ENCODE data around the gene PPP3CA.
A peak's percentile ranks its signal among the peaks of the same experiment; 100 is the strongest.

Gene PPP3CA

GRCh38 chr4:101081695-101082369, 265.5 kb downstream of the PPP3CA start:
- DNase-seq, result peak in 1 of 2 experiments; percentile 4

- DNase-seq, result no peak
Observed at GRCh38 chr4:101081166-101081565, 266.2 kb downstream of the PPP3CA start.

DNA sequence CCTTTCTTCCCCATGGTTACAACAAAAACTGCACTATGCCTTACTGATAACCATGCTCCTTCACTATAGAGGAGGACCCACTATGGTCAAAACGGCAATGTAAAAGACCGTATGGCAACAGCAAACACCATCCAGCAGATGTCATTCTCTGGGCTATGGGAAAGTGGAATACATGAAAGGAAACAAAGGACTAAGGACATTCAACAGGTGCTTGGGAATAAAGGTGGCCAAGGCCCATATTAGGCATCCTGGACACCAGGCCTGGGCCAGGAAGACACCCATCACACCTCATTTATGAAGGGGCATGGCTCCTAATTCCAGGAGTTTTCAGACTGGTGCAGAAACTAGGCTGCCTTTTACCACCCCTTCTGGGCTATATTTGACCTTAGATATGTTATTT, 268.4 kb downstream of the PPP3CA start:
- DNase-seq, result no peak

- no peak for DNase-seq
Observed at GRCh38 chr4:101076032-101076431, 271.3 kb downstream of the PPP3CA start.

DNA sequence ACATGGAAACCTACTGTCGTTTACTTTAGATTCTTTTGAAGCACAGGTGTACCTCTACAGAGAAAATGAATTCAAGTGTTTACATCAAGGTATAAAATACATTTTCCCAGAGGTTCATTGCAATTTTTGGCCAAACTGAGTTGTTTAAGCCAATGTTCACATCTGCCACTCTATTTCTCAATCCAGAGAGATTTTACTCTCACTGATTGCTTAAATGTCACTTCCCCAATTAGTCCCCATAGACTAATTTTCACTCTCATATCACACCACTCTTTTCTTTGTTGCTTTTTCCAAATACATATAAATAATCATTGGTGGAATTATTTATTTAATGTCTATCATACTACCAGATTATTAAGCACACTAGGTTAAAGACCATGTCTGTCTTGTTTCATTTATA, 271.8 kb downstream of the PPP3CA start:
- no peak for DNase-seq

GRCh38 chr4:101074326-101074725, 273.0 kb downstream of the PPP3CA start:
- no peak for DNase-seq

DNA sequence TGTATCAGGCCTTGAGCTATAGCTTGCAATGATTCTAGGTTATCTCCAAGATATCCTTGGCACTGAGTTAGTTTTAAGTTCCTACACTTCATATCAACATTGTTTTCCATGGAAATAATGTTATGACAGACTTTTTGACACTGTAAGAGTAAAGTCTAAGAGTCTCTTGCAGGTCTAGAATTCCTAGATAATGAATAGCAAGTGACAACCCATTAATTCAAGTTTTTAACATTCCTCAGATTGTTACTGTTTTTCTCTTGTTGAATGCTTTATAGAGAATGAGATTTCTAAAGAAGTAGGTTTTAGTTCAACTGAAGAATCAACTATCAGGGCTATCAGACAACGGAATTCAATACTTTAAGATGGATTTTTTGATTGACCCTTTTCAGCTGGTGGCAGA, 276.1 kb downstream of the PPP3CA start:
- no peak for DNase-seq

DNA sequence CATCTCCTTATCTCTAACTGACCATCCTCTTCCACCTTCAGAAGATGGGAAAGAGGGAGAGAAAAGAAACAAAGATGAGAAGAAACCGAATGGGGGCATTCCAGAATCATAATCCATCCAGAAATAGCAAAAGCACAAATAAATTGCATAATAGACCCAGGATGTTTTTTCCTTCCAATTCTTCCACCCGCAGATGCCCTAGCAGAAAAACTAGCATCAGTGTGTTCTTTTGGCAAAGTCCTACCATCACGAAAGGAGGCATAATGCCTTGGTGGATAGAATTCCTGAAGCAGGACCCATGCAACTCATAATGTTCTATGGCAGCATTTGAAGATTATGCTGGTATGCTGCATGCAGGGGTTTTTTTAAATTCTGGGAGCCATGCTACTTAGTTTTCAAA, 279.2 kb downstream of the PPP3CA start:
- DNase-seq, result no peak

GRCh38 chr4:101067383-101067782, 279.9 kb downstream of the PPP3CA start:
- DNase-seq, result no peak

DNA sequence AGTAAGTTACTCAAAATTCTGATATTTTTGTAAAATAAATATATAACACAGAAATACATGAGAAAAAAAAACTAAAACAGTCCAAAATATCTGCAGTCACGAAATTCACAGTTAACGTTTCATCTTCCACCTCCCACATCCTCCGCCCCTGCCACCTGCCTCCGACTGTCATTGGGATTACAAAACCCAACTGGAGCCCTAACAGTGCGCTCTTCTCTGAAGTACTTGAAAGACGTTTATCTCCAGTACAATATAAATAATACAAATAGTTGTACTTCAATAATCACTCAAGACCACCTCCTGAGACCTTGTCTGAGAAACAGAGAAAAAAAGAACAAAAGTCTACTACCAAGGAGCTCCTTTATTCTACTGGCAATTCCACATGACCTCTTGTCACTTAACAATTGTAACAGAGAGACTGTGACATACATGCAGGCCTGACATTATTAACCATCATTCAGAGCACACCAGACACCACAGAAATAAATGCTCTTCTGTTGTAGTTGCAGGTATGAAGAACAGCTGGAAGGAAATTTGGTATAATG, 280.6 kb downstream of the PPP3CA start:
- DNase-seq, result no peak

DNA sequence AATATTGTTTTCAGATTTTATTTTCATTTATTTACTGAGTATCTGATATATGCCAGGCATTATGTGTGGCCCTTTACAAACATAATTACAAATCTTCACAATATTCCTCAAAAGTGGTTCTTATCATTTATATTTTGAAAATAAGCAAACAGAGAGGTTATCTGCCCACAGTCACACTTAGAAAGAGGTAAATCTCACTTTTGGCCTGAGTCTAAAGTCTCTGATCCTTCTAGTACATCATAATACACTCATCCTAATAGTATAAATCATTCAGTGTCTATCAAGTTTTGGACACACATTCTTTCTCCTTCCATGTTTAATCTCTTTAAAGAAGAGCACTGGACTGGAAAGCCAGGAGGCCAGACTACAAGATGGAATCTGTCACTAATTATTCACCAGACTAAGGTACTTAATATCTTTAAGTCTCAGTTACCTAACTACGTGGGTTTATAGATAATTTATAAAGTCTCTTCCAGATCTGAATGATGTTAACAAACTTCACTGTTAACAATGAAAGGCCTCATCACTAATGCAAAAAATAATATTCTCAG, 281.3 kb downstream of the PPP3CA start:
- DNase-seq, result no peak

- DNase-seq, result no peak
Observed at GRCh38 chr4:101065346-101065745, 282.0 kb downstream of the PPP3CA start.

- no peak for DNase-seq
Observed at GRCh38 chr4:101064541-101065180, 282.7 kb downstream of the PPP3CA start.

DNA sequence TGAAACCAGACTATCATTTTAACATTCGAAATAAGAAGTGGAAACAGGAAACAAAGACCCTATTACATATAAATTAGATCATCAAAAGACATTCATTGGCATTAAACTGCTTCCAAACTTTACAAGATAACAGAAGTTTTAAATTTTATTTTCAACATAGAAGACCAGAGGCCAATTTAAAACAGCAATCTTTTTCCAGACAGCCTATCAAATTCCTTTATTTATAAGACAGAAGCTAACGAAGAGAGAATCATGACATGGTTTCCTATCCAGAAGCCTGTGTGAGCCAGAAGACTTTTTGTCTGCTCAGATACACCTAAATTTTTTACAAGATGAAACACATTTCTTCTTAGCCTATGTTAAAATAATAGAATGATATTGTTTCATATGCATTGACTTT, 291.9 kb downstream of the PPP3CA start:
- no peak for DNase-seq

DNA sequence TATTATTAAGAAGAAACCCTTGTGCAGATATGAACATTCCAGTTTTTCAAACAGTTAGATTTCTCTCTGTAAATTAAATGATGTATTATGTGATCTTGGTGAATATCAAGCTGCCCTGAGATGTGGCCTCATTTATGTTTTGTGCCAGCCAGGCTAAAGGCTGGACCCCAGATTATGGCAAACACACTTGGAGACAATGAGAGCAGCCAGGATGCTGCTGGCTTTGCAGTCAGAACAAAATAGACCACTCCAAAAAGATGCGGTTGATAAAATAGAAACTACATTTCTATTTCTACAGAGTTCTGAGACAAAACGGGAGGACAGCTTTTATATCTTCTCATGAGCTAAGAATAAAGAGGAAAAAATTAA, 296.5 kb downstream of the PPP3CA start:
- DNase-seq, result no peak

GRCh38 chr4:101050088-101050836, 297.1 kb downstream of the PPP3CA start:
- no peak for DNase-seq

DNA sequence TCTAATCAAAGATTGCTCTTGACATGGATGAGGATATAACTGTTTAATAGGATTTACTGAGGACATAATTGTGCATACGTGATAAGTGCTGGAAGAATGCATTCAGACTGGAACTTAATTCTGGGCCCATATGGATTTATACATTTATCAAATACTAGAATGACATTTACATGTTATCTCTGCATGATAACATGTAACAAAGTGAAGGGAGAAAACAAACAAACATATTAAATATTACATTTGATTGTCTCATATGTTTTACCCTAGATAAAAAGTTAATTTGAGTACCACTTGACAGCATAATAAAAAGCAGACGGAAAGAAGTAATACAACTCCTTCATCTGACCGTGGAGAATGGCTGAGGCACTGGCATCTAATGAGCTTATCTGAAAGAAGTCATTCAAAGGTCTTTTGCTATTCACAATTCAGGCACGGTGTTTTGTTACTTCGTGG, 297.8 kb downstream of the PPP3CA start:
- DNase-seq, result no peak

GRCh38 chr4:101044766-101045165, 302.6 kb downstream of the PPP3CA start:
- no peak for DNase-seq

GRCh38 chr4:101042847-101043246, 304.5 kb downstream of the PPP3CA start:
- DNase-seq, result no peak

GRCh38 chr4:101040776-101041175, 306.6 kb downstream of the PPP3CA start:
- no peak for DNase-seq

DNA sequence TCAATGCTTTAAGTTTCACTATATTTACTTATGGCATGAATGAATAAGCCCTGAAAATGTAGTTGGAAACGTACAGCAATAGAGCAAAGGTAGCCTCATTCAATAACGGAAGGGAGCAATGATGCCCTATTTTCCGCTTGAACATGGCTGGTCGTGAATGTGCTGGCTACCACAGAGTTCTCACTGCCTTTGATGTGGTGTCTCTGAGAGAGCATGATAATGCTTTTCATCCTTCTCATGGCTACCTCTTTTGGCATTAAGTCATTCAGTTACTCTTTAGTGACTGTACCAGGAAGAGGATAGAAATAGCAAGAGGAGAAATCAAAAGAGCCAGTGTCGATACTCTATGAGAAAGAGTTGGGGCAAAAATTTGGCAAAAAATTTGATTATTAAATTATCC, 308.0 kb downstream of the PPP3CA start:
- no peak for DNase-seq

DNA sequence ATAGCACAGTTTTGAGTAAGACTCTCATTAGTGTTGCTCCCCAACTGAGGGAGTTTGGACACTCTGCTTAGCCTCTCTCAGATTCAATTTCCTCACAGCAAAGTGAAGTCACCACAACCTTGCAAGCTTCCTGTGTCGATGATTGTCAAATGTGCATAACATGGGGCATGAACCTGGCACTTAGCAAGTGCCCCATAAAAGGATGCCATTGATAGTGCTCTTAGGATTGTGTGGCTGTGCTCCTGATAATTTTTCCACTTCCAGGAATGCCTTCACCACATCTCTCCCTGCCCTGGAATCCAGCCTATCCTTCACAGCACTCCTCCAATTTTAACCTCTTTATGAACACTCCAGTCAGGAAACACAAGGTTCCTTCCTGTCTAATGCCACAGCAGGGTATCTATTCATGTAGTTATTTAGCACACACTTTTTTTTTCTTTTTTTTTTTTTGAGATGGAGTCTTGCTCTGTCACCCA, 309.4 kb downstream of the PPP3CA start:
- no peak for DNase-seq

DNA sequence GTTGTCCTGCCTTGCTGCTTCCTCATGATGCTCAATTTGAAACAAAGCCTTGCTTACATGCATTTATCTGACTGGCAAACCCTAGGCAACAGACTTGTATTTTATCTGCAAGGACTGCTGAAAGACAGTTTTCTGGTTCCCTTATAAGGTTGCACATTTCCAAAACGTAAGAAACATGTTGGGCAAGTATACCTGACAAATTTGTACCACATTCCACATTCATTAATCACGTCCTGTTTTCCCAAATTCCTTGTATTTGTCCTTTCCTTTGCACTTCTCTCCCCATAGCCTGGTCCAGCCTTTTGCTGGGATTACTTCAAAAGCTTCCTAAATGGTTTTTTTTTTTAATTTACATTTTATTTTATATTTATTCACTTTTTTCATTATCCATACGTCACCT, 310.1 kb downstream of the PPP3CA start:
- DNase-seq, result no peak

Measured in SHP77 (cell line).